Right atrium auricular region (tissue), 2 donors: ENCODE results near the gene TTLL8. TPM values are rescaled to one million over a fixed set of nuclear protein-coding genes. Genes with fewer than 3 reads are reported as not detected.

Experiments used
- DNase-seq: peaks from one replicate; pipeline ENCODE4 v3.0.0-alpha.2; 2019; ENCODE audit warnings: low spot score
- H3K27ac ChIP-seq, 2 donors: fragments of 200-600 bp; sonication (generic); 1 replicate in 1 of 2; 2 replicates in 1 of 2; pipeline ENCODE4 v1.5.1; 2016 to 2019
- H3K27me3 ChIP-seq, 2 donors: fragments of 200-600 bp; sonication (generic); one replicate each; pipeline versions ENCODE4 v1.5.1 to v1.6.0; 2017 to 2019
- H3K36me3 ChIP-seq: fragments of 200-600 bp; sonication (generic); one replicate; pipeline ENCODE4 v1.5.1; 2016
- H3K4me1 ChIP-seq, 2 donors: fragments of 200-600 bp; sonication (generic); one replicate each; pipeline versions ENCODE4 v1.5.1 to v1.6.0; 2017 to 2019
- H3K4me3 ChIP-seq, 2 donors: fragments of 200-600 bp; sonication (generic); 1 replicate in 1 of 2; 2 replicates in 1 of 2; pipeline ENCODE4 v1.5.1; 2017 to 2019; ENCODE audit warnings: mild to moderate bottlenecking in 1 of 2, moderate library complexity in 1 of 2
- H3K9me3 ChIP-seq, 2 donors: fragments of 200-600 bp; sonication (generic); one replicate each; pipeline ENCODE4 v1.5.1; 2019
- CTCF ChIP-seq, 2 donors: fragments of 200-600 bp; sonication (generic); IDR thresholded peaks; one replicate each; pipeline ENCODE4 v1.5.1; 2019; ENCODE audit warnings: antibody characterized with exemption in 2 of 2
- total RNA-seq, 2 donors: library from RNA; depleted of rRNA; stranded (reverse); fragments of >200 nt; gene quantifications; one replicate each; pipeline ENCODE4 v1.1.0, GENCODE V29; 2016

The TTLL8 gene
- total RNA-seq, 2 donors from 2014 or later: not detected

DNA sequence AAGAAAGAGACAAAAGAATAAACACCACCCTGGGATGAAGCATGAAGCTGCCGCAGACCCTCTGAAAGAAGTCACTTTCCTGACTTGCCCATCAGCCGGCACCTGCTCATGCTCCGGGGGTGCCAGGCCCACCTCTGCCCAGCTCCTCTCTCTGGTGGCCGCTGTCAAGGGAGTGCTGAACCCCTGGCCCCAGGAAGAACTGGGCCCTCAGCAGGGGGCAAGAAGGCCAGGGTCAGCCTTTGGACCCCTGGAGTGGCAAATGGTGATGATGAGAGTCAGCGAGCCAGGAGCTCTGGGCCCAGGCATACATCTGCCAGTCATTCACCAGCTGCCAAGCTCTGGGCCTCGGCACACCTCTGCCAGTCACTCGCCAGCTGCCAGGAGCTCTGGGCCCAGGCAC is 17.4 kb downstream of the TTLL8 start:
- Histone ChIP-seq H3K27me3 (no peaks in the 10 kb centered on the region), H3K9me3 (peaks cover 0 to 15% of the 10 kb centered on the region in 2 donors), H3K36me3 (no peaks in the 10 kb centered on the region), H3K27ac (no peak overlapping the region), H3K4me1 (no peaks in the 10 kb centered on the region), H3K4me3 (no peak overlapping the region)
- no peak for DNase-seq
- no peak for TF ChIP-seq CTCF (IDR thresholded peaks at IDR 0.05)

GRCh38 chr22:50039669-50040443 is 18.2 kb downstream of the TTLL8 start:
- Histone ChIP-seq H3K36me3 (no peaks in the 10 kb centered on the region), H3K27me3 (no peaks in the 10 kb centered on the region), H3K9me3 (peaks cover 0 to 15% of the 10 kb centered on the region in 2 donors), H3K4me1 (no peaks in the 10 kb centered on the region), H3K4me3 (no peak overlapping the region), H3K27ac (no peak overlapping the region)
- no peak for TF ChIP-seq CTCF (IDR thresholded peaks at IDR 0.05)
- DNase-seq: no peak

- H3K4me1 ChIP-seq: no peaks in the 10 kb centered on the region
- DNase-seq: no peak
- no peak overlapping the region for H3K27ac ChIP-seq
- TF ChIP-seq CTCF (IDR thresholded peaks at IDR 0.05): no peak
- no peaks in the 10 kb centered on the region for H3K27me3 ChIP-seq
- H3K36me3 ChIP-seq: no peaks in the 10 kb centered on the region
- peaks cover 0 to 15% of the 10 kb centered on the region in 2 donors for H3K9me3 ChIP-seq
- no peak overlapping the region for H3K4me3 ChIP-seq
These were observed 21.9 kb downstream of the TTLL8 start for GRCh38 chr22:50035976-50036724.

DNA sequence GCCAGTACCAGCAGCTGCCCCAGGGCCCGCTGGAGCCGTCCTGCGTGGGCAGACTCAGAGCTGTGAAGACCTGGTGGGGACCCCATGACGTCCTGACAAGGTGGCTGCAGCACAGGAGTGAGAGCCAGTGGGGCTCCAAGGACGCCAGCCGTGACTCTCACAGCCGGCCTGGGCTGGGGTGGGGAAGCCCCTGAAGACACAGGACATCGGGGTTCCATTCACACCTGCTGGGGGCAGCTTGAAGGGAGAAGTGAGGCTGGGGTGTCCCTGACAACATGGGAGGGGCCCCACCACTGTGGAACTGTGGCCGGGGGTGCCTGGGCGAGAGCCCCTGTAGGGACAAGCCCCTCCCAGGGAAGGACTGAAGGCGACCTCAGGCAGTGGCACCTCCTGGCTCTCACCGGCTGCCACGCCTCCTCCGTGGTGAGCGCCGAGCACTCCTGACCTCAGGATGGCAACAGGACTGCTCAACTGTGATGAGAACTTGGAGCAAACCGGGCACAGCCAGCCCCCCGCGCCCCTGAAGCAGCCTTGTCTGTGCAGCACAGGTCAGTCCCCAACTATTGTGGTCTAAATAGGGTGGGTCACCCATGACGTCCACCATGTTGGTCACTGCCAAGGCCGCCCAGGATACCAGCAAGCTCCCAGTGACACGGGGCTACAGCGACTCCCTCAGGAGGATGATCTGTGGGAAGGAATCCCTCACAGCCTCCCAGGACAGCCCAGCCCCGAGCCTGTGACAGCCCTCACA is 22.8 kb downstream of the TTLL8 start:
- H3K27ac ChIP-seq: no peak overlapping the region
- no peak overlapping the region for H3K4me3 ChIP-seq
- no peaks in the 10 kb centered on the region for H3K36me3 ChIP-seq
- no peak for DNase-seq
- TF ChIP-seq CTCF (IDR thresholded peaks at IDR 0.05): no peak
- no peaks in the 10 kb centered on the region for H3K27me3 ChIP-seq
- peaks cover 0 to 4% of the 10 kb centered on the region in 2 donors for H3K4me1 ChIP-seq
- peaks cover 0 to 15% of the 10 kb centered on the region in 2 donors for H3K9me3 ChIP-seq

DNA sequence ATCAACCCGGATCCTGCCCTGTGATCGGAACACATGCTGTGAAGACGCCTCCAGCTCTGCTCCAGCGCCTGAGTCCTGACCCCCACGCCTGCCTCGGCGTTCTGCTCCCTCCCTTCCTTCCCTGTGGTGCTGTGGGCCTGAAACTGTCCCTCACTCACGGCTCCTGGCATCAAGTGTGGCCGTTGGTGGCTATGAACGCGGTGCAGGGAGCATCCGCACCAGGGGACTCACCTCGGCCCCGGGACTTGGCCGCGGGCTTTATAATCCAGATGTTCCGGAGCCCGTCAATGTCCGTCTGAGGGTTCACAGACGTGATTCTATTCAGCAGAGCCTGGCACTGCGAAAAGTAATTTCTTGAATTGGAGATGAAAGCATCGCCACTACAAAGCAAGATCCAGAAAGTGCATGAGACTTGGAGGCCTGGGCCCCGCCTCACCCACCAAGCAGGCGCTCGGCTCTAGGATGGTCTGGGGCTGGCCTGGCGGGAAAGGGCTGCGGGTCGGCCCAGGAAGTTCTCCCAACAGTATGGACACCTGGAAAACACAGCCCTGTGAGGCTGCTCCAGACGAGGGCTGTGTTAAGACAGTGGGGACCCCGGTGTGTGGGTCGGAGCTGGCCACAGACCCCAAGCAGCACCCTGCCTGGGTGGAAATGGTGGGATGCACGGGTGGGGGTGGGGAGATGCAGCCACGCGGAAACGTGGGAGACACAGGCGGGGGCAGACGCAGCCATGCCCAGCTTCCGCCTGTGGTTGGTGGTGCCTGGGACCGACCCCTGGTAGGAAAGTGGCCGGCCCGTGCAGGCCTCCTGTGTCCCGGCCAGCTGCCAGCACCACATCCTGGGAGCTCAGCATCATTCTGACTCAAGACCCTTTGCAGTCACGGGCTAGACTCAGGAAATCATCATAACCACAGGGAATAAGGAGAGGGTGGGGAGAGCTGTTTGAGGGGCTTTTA is 23.7 kb downstream of the TTLL8 start:
- no peaks in the 10 kb centered on the region for H3K27me3 ChIP-seq

More for the DNA sequence above, 23.7 kb downstream of the TTLL8 start:
- Histone ChIP-seq H3K9me3 (peaks cover 0 to 14% of the 10 kb centered on the region in 2 donors), H3K27ac (no peak overlapping the region), H3K36me3 (no peaks in the 10 kb centered on the region), H3K4me1 (peaks cover 0 to 11% of the 10 kb centered on the region in 2 donors), H3K4me3 (no peak overlapping the region)
- no peak for DNase-seq
- TF ChIP-seq CTCF (IDR thresholded peaks at IDR 0.05): no peak
